ENCODE data around the gene LENG1.

DNA sequence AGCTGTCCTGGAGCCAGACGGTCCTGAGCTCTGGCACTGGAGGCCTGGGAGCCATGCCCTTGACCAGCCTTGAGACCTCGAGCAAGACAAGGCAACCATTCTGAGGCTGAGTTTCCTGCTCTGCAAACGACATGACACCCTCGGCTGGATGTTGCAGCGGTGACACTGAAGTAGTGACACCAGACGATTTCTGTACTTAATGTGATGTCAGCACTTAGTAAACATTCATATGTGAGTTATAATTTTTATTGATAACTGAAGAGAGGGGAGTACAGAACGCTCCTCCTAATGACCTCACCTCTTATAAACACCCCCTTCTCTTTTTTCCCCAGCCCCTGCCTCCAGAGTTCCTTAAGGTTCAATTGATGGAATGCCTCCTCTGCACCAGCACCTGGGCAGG lies 51.0 kb downstream of the LENG1 start:
- TF ChIP-seq EZH2 (optimal IDR thresholded peaks at IDR 0.05; ENCODE audit: low read depth, low read length) (no peak), CTCF (IDR thresholded peaks at IDR 0.05; ENCODE audit: low read length) (no peak)
